Spinal cord (tissue), 10 donors: ENCODE results near the gene BEND7. TPM values are rescaled to one million over a fixed set of nuclear protein-coding genes. Genes with fewer than 3 reads are reported as not detected.
"Not testable (repeated sequence)": the region's sequence is repeated elsewhere in the genome, so short reads cannot be mapped to it uniquely, and the experiment has no call there.

Source experiments
- DNase-seq, 6 donors: peaks; one replicate each; pipeline versions ENCODE4 v3.0.0 to v3.0.0-alpha.2; 2013 to 2015; ENCODE audit warnings: low spot score in 6 of 6, low read depth in 4 of 6
- H3K27ac ChIP-seq: one replicate; pipeline ENCODE4 v1.5.1; 2013; ENCODE audit warnings: low read depth, low read length, control low read depth
- H3K27me3 ChIP-seq: one replicate; pipeline ENCODE4 v1.6.1; 2013; ENCODE audit warnings: low read length; ENCODE audit not compliant: control insufficient read depth, insufficient read depth
- H3K36me3 ChIP-seq: one replicate; pipeline ENCODE4 v1.6.1; 2013; ENCODE audit warnings: low read length; ENCODE audit not compliant: control insufficient read depth, insufficient read depth
- H3K4me1 ChIP-seq: one replicate; pipeline ENCODE4 v1.6.1; 2013; ENCODE audit warnings: low read length; ENCODE audit not compliant: control insufficient read depth, insufficient read depth
- H3K4me3 ChIP-seq: one replicate; pipeline ENCODE4 v1.5.1; 2013; ENCODE audit warnings: low read depth, low read length, control low read depth
- H3K9me3 ChIP-seq: one replicate; pipeline ENCODE4 v1.6.1; 2013; ENCODE audit warnings: low read length; ENCODE audit not compliant: control insufficient read depth, insufficient read depth
- WGBS: methylation state at CpG from one replicate; pipeline ENCODE4 v1.1.5; 2013; ENCODE audit warnings: missing lambda C conversion rate; ENCODE audit not compliant: insufficient coverage; 5-methylcytosine and 5-hydroxymethylcytosine counted together
- polyA plus RNA-seq, 2 donors: library from polyadenylated mRNA; unstranded; fragments of 120-200 nt; gene quantifications; one replicate each; pipeline ENCODE4 v1.2.1, GENCODE V29; 2013; ENCODE audit not compliant: insufficient read length in 2 of 2
- total RNA-seq, 2 donors: library from RNA; depleted of rRNA in 1 of 2; stranded (reverse); fragments of 120-200 nt in 1 of 2; fragments of >200 nt in 1 of 2; gene quantifications; one replicate each; pipeline versions ENCODE4 v1.2.3 to v1.2.4, GENCODE V29; 2013 to 2014
- donor health status: healthy.

Gene BEND7
- total and polyA plus RNA-seq, 4 donors, result 20.0 to 28.2 (median 24.2) TPM

- Histone ChIP-seq H3K36me3 (peaks cover 2% of the 10 kb centered on the region), H3K9me3 (no peaks in the 10 kb centered on the region), H3K4me1 (peaks cover 15% of the 10 kb centered on the region), H3K4me3 (peak overlapping the region; percentile 48), H3K27ac (no peak overlapping the region), H3K27me3 (peaks cover 7% of the 10 kb centered on the region)
- DNase-seq, result peak in 2 of 6 donors; percentile 74 to 79
- WGBS, result 2% methylated on average over 21 of the region's 30 CpGs
Observed at GRCh38 chr10:13440185-13441061, 88.4 kb downstream of the BEND7 start.

- Histone ChIP-seq H3K9me3 (no peaks in the 10 kb centered on the region), H3K36me3 (no peaks in the 10 kb centered on the region), H3K4me3 (peak overlapping the region; percentile 48), H3K27ac (no peak overlapping the region), H3K4me1 (peaks cover 15% of the 10 kb centered on the region), H3K27me3 (peaks cover 7% of the 10 kb centered on the region)
- DNase-seq, result peak in 2 of 6 donors; percentile 53 to 58
- WGBS, result 2% methylated on average over 25 of the region's 29 CpGs
Observed at GRCh38 chr10:13439313-13440184, 89.3 kb downstream of the BEND7 start.

- Histone ChIP-seq H3K27ac (no peak overlapping the region), H3K36me3 (no peaks in the 10 kb centered on the region), H3K4me3 (no peak overlapping the region), H3K27me3 (peaks cover 7% of the 10 kb centered on the region), H3K9me3 (no peaks in the 10 kb centered on the region), H3K4me1 (peaks cover 15% of the 10 kb centered on the region)
- 74% methylated on average over 12 of the region's 16 CpGs for WGBS
- no peak for DNase-seq
Observed at GRCh38 chr10:13437026-13437555, 91.7 kb downstream of the BEND7 start.

- H3K4me3 ChIP-seq, H3K27me3 ChIP-seq, DNase-seq, H3K9me3 ChIP-seq, H3K36me3 ChIP-seq, H3K4me1 ChIP-seq, H3K27ac ChIP-seq: not testable (repeated sequence)
- WGBS, result 100% methylated on average over 7 of the region's 8 CpGs
Observed at GRCh38 chr10:13427943-13428342, 100.9 kb downstream of the BEND7 start.

GRCh38 chr10:13425397-13425796 lies 103.4 kb downstream of the BEND7 start:
- Histone ChIP-seq H3K27me3 (no peaks in the 10 kb centered on the region), H3K9me3 (no peaks in the 10 kb centered on the region), H3K27ac (no peak overlapping the region), H3K4me3 (no peak overlapping the region), H3K4me1 (no peaks in the 10 kb centered on the region), H3K36me3 (no peaks in the 10 kb centered on the region)
- no peak for DNase-seq
- no CpG with 5 or more reads among the region's 4 CpGs for WGBS

GRCh38 chr10:13422800-13423199 lies 106.0 kb downstream of the BEND7 start:
- no peak for DNase-seq
- Histone ChIP-seq H3K36me3 (no peaks in the 10 kb centered on the region), H3K9me3 (no peaks in the 10 kb centered on the region), H3K27me3 (no peaks in the 10 kb centered on the region), H3K4me3 (no peak overlapping the region), H3K27ac (no peak overlapping the region), H3K4me1 (no peaks in the 10 kb centered on the region)
- WGBS, result 40% methylated on average over 2 of the region's 9 CpGs

- Histone ChIP-seq H3K27ac (no peak overlapping the region), H3K27me3 (no peaks in the 10 kb centered on the region), H3K4me1 (no peaks in the 10 kb centered on the region), H3K9me3 (no peaks in the 10 kb centered on the region), H3K4me3 (no peak overlapping the region), H3K36me3 (no peaks in the 10 kb centered on the region)
- no peak for DNase-seq
- 85% methylated on average over 2 of the region's 2 CpGs for WGBS
Observed at GRCh38 chr10:13421382-13421917, 107.4 kb downstream of the BEND7 start.

GRCh38 chr10:13420532-13421307 lies 108.1 kb downstream of the BEND7 start:
- Histone ChIP-seq H3K27me3 (no peaks in the 10 kb centered on the region), H3K9me3 (no peaks in the 10 kb centered on the region), H3K36me3 (no peaks in the 10 kb centered on the region), H3K4me1 (no peaks in the 10 kb centered on the region), H3K27ac (no peak overlapping the region), H3K4me3 (no peak overlapping the region)
- 94% methylated on average over 11 of the region's 13 CpGs for WGBS
- DNase-seq, result no peak
